HG03039 (cell line): ENCODE data around the gene OVOL3.

ENCODE experiments used
- ATAC-seq: cut with Tn5 transposase; IDR thresholded peaks from one replicate; pipeline ENCODE4 v1.9.1; 2021; ENCODE audit warnings: mild to moderate bottlenecking, moderate library complexity; ENCODE audit not compliant: unreplicated experiment

OVOL3 gene

GRCh38 chr19:36160821-36161596 lies 50.1 kb downstream of the OVOL3 start:
- no peak for ATAC-seq
